HL-60 (cell line): ENCODE data around the gene LRRC41.
"Not testable (repeated sequence)": the region's sequence is repeated elsewhere in the genome, so short reads cannot be mapped to it uniquely, and the experiment has no call there.

Experiments used
- DNase-seq, 2 experiments: peaks; one replicate each; pipeline ENCODE4 v3.0.0-alpha.2; 2010 to 2020; ENCODE audit warnings: low read depth in 1 of 2, low spot score in 1 of 2
- H3K27ac ChIP-seq: fragments of 250-450 bp; sonication (Bioruptor Pico); replicated peaks from 2 replicates; pipeline ENCODE4 v1.5.1; 2020; ENCODE audit warnings: mild to moderate bottlenecking, moderate library complexity
- H3K27me3 ChIP-seq: fragments of 250-450 bp; sonication (Bioruptor Pico); 2 replicates; pipeline ENCODE4 v1.5.1; 2021; ENCODE audit warnings: mild to moderate bottlenecking, moderate library complexity; ENCODE audit not compliant: insufficient read depth, poor library complexity, severe bottlenecking
- H3K4me3 ChIP-seq: replicated peaks from 2 replicates; pipeline ENCODE4 v1.5.1; 2011; ENCODE audit warnings: mild to moderate bottlenecking, control low read depth, low read length; ENCODE audit not compliant: insufficient read depth
- POLR2AphosphoS5 ChIP-seq: IDR thresholded peaks from 2 replicates; pipeline ENCODE4 v1.6.1; 2012; ENCODE audit warnings: low read depth
- TF ChIP-seq, protein P1 (sequence below): IDR thresholded peaks from one replicate; pipeline ENCODE4 v1.5.1; 2011; ENCODE audit warnings: low read length, control low read depth, inconsistent platforms; ENCODE audit not compliant: insufficient read depth

Gene LRRC41

DNA sequence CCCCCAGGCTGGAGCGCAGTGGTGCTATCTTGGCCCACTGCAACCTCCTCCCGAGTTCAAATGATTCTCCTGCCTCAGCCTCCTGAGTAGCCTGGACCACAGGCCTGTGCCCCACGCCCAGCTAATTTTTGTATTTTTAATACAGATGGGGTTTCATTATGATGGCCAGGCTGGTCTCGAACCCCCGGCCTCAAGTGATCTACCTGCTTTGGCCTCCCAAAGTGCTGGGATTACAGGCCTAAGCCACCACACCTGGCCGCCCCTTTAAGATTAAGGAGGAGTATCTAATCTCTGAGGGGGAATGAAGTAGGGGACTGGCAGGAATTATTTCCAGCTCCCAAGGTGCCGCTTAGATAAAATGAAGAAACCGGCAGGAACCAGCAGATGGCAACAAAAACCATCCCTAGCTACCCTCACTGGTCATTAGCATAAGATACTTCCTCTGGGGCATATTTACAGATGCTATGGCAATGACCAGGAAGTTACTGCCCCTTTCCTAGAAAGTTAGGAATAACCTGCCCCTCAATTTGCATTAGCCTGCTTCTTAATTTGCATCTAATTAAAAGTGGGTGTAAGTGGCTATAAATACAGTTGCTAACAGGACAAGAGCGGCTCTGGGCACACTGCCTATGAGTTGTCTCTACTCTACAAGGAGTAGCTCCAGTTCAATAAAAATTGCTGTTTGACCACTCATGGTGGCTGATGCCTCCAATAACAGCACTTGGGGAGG, 30.0 kb upstream of the LRRC41 start:
- Histone ChIP-seq H3K27me3 (no peaks in the 10 kb centered on the region), H3K4me3 (no peak overlapping the region), H3K27ac (no peak overlapping the region)
- DNase-seq = peak in 1 of 2 experiments; percentile 68
- TF ChIP-seq, protein P1, sequence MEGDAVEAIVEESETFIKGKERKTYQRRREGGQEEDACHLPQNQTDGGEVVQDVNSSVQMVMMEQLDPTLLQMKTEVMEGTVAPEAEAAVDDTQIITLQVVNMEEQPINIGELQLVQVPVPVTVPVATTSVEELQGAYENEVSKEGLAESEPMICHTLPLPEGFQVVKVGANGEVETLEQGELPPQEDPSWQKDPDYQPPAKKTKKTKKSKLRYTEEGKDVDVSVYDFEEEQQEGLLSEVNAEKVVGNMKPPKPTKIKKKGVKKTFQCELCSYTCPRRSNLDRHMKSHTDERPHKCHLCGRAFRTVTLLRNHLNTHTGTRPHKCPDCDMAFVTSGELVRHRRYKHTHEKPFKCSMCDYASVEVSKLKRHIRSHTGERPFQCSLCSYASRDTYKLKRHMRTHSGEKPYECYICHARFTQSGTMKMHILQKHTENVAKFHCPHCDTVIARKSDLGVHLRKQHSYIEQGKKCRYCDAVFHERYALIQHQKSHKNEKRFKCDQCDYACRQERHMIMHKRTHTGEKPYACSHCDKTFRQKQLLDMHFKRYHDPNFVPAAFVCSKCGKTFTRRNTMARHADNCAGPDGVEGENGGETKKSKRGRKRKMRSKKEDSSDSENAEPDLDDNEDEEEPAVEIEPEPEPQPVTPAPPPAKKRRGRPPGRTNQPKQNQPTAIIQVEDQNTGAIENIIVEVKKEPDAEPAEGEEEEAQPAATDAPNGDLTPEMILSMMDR = peak; percentile 50
- TF ChIP-seq POLR2AphosphoS5 = no peak

DNA sequence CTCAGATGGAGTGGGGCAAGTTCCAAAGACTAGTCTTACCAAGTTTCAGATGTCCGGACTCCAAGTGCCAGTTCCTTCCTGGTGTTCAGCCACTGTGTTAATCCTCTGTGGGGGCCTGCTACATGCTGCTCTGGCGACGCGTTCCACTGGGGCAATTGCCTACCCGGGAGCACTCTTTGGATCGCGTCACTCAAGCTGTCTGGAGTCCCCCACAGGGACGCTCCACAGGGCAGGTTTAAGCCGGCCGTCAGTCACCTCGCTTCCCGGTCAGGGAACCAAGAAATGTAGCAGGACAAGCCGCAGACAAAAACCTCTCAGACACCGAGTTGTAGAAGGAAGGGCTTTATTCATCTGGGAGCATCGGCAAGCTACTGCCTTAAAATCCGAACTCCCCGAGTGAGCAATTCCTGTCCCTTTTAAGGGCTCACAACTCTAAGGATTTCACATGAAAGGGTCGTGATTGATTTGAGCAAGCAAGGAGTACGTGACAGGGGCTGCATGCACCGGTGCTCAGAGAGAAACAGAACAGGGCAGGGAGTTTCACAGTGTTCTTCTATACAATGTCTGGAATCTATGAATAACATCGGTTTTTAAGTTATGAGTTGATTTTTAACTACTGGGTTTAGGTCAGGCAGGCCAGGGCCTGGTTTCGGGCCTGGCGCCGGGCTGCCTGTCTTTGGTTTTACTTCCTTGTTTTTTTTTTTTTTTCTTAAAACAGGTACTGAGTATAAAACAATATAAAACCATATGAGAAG, 28.5 kb upstream of the LRRC41 start:
- not testable (repeated sequence) for H3K27me3 ChIP-seq, H3K27ac ChIP-seq, DNase-seq, H3K4me3 ChIP-seq

DNA sequence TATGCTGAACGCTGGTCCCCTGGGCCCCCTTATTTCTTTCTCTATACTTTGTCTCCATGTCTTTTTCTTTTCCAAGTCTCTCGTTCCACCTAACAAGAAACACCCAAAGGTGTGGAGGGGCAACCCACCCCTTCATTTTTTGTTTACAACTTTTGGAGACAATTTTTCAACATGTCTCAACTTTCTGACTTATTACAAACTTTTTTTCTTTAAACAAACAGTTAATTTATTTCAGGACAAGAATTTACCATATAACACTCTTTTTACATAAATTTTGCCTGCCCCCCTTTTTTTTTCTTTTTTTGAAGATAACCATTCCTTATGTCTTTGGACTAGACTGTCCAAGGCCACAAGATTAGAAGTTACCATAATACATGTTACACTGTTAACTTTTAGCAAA, 27.0 kb upstream of the LRRC41 start:
- not testable (repeated sequence) for H3K27ac ChIP-seq, DNase-seq, H3K27me3 ChIP-seq, H3K4me3 ChIP-seq

DNA sequence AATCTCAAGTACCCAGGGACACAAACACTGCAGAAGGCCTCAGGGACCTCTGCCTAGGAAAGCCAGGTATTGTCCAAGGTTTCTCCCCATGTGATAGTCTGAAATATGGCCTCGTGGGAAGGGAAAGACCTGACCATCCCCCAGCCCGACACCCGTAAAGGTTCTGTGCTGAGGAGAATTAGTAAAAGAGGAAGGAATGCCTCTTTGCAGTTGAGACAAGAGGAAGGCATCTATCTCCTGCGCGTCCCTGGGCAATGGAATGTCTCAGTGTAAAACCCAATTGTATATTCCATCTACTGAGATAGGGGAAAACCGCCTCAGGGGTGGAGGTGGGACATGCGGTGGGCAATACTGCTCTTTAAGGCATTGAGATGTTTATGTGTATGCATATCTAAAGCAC, 26.4 kb upstream of the LRRC41 start:
- H3K4me3 ChIP-seq, H3K27me3 ChIP-seq: not testable (repeated sequence)

DNA sequence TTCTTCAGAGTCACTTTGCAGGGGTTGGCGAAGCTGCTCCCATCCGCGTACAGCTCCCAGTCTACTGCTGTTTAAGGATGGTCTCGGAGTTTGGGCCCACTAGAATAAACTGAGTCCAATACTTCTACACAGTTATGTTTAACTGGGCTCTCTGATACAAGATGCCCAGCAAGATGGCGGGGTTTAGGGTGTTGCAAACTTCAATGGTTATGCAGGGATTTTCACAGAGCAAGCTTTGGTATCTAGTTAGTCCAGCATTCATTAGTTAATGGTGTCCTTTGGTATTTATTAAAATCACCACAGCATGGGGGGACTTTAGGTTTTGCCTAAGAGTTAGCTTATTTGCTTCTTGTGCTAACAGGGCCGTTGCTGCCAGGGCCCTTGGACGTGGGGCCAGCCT, 24.8 kb upstream of the LRRC41 start:
- not testable (repeated sequence) for DNase-seq, H3K27ac ChIP-seq, H3K4me3 ChIP-seq, H3K27me3 ChIP-seq

More for the DNA sequence above, 26.4 kb upstream of the LRRC41 start:
- H3K27ac ChIP-seq = not testable (repeated sequence)
- DNase-seq = peak in 1 of 2 experiments; percentile 34

DNA sequence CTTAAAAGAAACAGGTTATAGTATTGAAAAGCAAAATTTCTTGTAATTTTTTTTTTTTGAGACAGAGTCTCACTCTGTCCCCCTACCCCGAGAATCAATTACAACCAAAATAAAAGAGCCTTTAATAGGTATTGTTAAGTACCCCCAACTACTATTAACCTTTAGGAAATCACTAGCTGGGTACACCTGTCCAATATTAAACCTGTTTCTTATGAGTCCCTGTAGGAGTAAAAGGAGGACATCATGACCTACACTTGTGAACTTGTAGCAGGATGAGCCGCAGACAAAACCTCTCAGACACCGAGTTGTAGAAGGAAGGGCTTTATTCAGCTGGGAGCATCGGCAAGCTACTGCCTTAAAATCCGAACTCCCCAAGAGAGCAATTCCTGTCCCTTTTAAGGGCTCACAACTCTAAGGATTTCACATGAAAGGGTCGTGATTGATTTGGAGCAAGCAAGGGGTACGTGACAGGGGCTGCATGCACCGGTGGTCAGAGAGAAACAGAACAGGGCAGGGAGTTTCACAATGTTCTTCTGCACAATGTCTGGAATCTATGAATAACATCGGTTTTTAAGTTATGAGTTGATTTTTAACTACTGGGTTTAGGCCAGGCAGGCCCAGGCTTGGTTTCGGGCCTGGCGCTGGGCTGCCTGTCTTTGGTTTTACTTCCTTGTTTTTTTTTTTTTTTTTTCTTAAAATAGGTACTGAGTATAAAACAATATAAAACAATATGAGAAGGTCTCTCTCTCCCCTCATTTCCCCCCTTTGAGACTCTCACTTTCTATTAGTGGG, 22.1 kb upstream of the LRRC41 start:
- H3K27ac ChIP-seq, DNase-seq, H3K4me3 ChIP-seq, H3K27me3 ChIP-seq: not testable (repeated sequence)

DNA sequence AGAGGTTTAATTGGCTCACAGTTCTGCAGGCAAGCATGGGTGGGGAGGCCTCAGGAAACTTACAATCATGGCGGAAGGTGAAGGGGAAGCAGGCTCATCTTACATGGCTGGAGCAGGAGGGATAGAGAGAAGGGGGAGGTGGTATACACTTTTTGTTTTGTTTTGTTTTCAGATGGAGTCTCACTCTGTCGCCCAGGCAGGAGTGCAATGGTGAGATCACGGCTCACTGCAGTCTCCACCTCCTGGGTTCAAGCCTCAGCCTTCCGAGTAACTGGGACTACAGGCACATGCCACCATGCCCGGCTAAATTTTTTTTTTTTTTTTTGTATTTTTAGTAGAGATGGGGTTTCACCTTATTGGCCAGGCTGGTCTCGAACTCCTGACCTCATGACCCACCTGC, 18.8 kb upstream of the LRRC41 start:
- not testable (repeated sequence) for H3K27me3 ChIP-seq, DNase-seq, H3K4me3 ChIP-seq, H3K27ac ChIP-seq

DNA sequence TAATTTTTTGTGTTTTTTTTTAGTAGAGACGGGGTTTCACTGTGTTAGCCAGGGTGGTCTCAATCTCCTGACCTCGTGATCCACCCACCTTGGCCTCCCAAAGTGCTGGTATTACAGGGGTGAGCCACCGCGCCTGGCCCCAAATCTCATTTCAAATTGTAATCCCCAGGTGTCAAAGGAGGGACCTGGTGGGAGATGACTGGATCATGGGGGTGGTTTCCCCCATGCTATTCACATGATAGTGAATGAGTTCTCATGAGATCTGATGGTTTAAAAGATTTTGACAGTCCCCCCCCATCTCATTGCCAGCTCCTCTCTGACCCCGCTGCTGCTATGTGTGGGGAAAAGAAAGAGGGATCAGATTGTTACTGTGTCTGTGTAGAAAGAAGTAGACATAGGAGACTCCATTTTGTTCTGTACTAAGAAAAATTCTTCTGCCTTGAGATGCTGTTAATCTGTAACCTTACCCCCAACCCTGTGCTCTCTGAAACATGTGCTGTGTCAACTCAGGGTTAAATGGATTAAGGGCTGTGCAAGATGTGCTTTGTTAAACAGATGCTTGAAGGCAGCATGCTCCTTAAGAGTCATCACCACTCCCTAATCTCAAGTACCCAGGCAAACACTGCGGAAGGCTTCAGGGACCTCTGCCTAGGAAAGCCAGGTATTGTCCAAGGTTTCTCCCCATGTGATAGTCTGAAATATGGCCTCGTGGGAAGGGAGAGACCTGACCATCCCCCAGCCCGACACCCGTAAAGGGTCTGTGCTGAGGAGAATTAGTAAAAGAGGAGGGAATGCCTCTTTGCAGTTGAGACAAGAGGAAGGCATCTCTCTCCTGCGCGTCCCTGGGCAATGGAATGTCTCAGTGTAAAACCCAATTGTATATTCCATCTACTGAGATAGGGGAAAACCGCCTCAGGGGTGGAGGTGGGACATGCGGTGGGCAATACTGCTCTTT, 16.8 kb upstream of the LRRC41 start:
- H3K27me3 ChIP-seq, H3K4me3 ChIP-seq, DNase-seq, H3K27ac ChIP-seq: not testable (repeated sequence)

DNA sequence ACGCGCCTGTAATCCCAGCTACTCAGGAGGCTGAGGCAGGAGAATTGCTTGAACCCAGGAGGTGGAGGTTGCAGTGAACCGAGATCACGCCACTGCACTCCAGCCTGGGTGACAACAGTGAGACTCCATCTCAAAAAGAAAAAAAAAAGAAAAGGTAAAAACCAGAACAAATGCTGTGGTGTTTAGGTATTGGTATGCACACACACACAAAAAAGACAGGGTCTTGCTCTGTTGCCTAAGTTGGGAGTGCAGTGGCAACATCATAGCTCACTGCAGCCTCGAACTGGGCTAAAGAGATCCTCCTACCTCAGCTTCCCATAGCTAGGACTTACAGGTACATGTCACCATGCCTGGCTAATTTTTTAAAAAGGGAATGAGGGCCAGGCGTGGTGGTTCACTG, 15.9 kb upstream of the LRRC41 start:
- not testable (repeated sequence) for H3K27ac ChIP-seq, H3K4me3 ChIP-seq, H3K27me3 ChIP-seq, DNase-seq
